ENCODE data around the gene LRRC55. TPM values are rescaled to one million over a fixed set of nuclear protein-coding genes. Genes with fewer than 3 reads are reported as not detected.

Gene LRRC55
- total RNA-seq, 1 donor from 2014 or later = not detected

DNA sequence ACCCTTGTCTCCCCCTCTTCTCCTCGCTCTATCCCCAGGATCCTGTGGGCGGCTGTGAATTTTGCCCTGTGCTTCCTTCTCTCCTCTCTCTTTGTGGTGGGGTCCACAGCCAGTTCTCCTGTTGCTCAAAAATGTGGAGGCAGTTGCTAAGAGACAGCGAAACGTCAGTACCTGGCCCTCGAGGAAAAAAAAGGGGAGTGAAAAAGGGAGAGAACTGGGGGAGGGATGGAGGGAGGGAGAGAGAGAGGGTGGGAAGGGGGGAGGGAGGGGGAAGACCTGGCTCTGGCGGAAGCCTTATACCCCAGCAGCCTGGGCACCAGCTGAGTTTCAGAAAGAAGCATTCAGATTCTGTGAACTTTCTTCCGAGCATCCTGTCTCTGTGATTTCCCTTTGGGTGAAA, 2.1 kb upstream of the LRRC55 start:
- Histone ChIP-seq H3K36me3 (no peaks in the 10 kb centered on the region), H3K27me3 (no peaks in the 10 kb centered on the region), H3K27ac (no peak overlapping the region), H3K9me3 (no peaks in the 10 kb centered on the region), H3K4me3 (no peak overlapping the region), H3K4me1 (no peaks in the 10 kb centered on the region)
- TF ChIP-seq, protein P1, sequence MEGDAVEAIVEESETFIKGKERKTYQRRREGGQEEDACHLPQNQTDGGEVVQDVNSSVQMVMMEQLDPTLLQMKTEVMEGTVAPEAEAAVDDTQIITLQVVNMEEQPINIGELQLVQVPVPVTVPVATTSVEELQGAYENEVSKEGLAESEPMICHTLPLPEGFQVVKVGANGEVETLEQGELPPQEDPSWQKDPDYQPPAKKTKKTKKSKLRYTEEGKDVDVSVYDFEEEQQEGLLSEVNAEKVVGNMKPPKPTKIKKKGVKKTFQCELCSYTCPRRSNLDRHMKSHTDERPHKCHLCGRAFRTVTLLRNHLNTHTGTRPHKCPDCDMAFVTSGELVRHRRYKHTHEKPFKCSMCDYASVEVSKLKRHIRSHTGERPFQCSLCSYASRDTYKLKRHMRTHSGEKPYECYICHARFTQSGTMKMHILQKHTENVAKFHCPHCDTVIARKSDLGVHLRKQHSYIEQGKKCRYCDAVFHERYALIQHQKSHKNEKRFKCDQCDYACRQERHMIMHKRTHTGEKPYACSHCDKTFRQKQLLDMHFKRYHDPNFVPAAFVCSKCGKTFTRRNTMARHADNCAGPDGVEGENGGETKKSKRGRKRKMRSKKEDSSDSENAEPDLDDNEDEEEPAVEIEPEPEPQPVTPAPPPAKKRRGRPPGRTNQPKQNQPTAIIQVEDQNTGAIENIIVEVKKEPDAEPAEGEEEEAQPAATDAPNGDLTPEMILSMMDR (IDR thresholded peaks at IDR 0.05) = no peak
- intact Hi-C loops (cut with DNase I) = no loop called here
- no peak for DNase-seq (ENCODE audit: low spot score in 2 of 2)

DNA sequence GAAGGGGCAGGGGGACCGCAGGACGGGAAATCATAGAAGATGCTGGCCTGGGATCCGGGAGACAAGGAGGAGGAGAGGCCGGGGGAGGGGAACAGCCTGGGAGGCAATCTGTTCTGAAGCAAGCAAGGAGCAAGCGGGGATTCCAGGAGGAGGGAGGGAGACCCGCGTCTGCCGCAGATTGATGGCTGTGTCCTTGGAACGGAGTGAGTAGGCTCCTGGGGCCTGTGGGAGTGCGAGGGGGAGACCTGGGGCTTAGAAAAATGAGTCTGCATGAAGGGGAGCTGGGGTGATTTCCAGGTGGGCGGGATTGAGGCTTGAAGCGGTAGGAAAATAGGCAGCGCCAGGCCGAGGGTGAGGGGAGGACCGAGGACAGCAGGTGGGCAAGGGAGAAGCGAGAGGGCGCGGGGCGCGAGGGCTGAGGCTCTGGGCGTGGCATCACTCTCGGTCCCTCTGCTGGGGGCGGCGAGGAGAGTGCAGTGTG, 1.6 kb upstream of the LRRC55 start:
- Histone ChIP-seq H3K4me1 (no peaks in the 10 kb centered on the region), H3K36me3 (no peaks in the 10 kb centered on the region), H3K27me3 (no peaks in the 10 kb centered on the region), H3K9me3 (no peaks in the 10 kb centered on the region), H3K4me3 (no peak overlapping the region), H3K27ac (no peak overlapping the region)
- DNase-seq (ENCODE audit: low spot score in 2 of 2) = no peak
- TF ChIP-seq, protein P1 (IDR thresholded peaks at IDR 0.05) = no peak
- intact Hi-C loops (cut with DNase I) = no loop called here

DNA sequence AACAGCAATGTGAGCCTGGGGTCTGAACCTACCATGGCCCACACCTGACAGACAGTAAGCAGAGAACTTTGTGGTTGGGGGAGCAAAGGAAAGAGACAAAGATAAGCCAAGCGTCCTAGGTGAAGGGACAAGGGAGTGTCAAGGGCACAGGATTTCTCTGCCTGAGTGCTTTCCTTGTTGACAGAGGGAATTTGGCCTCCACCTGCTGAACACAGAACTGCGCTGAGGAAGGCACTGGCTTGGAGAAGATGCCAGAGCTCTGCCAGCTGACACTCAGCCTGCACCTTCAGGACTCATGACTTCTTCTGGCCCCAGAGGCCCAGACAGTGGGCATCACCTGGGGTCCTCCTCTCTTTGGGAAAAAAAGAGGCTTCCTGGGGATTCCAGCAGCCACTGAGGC, 789 bp upstream of the LRRC55 start:
- H3K27ac ChIP-seq = no peak overlapping the region
- TF ChIP-seq, protein P1 (IDR thresholded peaks at IDR 0.05) = no peak
- no peaks in the 10 kb centered on the region for H3K4me1 ChIP-seq
- no peak overlapping the region for H3K4me3 ChIP-seq
- H3K9me3 ChIP-seq = no peaks in the 10 kb centered on the region
- no peak for DNase-seq (ENCODE audit: low spot score in 2 of 2)
- no peaks in the 10 kb centered on the region for H3K27me3 ChIP-seq
- intact Hi-C loops (cut with DNase I) = no loop called here
- H3K36me3 ChIP-seq = no peaks in the 10 kb centered on the region

DNA sequence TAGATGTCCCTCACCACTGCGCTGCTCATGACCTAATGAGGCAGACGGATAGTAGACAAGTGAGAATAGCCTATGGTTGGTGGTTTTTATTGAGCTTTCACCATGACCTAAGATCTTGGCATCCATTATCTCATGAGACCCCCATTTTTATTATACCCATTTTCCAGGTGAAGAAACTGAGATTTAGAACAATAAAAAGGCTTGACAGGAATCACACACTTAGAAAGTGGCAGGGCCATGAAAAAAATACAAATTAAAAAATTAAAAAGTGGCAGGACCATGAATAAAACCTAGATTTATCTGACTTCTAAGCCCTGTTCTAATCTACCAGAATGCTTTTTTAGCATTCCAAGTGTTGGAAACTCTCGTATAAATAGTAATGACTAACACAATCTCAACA, 1.1 kb downstream of the LRRC55 start:
- Histone ChIP-seq H3K4me3 (no peak overlapping the region), H3K27ac (no peak overlapping the region), H3K27me3 (no peaks in the 10 kb centered on the region), H3K36me3 (no peaks in the 10 kb centered on the region), H3K9me3 (no peaks in the 10 kb centered on the region), H3K4me1 (no peaks in the 10 kb centered on the region)
- intact Hi-C loops (cut with DNase I) = no loop called here
- TF ChIP-seq, protein P1 (IDR thresholded peaks at IDR 0.05) = no peak
- no peak for DNase-seq (ENCODE audit: low spot score in 2 of 2)

DNA sequence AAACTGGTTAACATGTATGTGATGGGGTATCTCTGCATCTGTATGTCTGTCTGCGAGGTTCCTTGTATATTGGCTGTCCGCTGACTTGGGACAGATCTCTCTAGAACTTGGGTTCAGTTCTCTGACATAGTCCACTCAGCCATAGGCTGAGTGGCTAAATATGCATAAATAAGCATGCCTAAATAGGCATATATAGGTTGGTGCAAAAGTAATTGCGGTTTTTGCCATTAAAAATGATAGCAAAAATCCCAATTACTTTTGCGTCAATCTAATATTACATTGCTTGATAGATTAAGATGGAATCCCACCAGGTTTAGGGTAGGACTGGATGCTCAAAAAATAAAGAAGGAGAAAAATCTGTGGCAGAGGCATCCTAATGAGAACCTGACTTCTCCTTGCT, 8.8 kb downstream of the LRRC55 start:
- Histone ChIP-seq H3K27me3 (no peaks in the 10 kb centered on the region), H3K4me1 (no peaks in the 10 kb centered on the region), H3K4me3 (no peak overlapping the region), H3K27ac (no peak overlapping the region), H3K36me3 (no peaks in the 10 kb centered on the region), H3K9me3 (no peaks in the 10 kb centered on the region)
- TF ChIP-seq, protein P1 (IDR thresholded peaks at IDR 0.05) = no peak
- intact Hi-C loops (cut with DNase I) = no loop called here
- no peak for DNase-seq (ENCODE audit: low spot score in 2 of 2)
